ENCODE data around the gene TH. TPM values are rescaled to one million over a fixed set of nuclear protein-coding genes. Genes with fewer than 3 reads are reported as not detected.

The TH gene
- total and polyA plus RNA-seq, 4 donors: 0.99 to 8.8 (median 1.3) TPM

DNA sequence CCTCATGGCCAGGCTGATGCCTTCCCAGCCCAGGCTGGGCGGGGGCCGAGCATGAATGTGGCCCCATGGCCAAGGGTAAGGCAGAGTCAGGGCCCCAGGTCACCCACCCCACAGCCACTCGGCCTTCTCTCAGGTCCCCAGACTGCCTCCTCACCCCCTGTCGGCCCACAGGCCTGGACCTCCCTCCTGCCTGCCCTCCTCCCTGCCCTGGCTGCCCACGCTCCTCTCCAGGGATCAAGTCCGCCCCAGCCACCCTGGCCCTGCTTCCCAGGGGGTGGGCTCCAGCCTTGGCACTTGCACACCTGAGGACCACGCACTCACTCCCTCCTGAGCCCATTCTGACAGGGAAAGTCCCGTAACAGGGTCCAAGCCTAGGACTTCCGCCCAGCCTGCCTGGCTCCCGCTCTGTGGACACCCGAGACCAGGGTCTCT lies 37.8 kb upstream of the TH start:
- WGBS (ENCODE audit: insufficient coverage): 91% methylated on average over 9 of the region's 11 CpGs
- H3K9me3 ChIP-seq (ENCODE audit: control insufficient read depth, insufficient read depth, low read length): no peaks in the 10 kb centered on the region
- no peak overlapping the region for H3K27ac ChIP-seq (ENCODE audit: low read depth, low read length)
- no peaks in the 10 kb centered on the region for H3K36me3 ChIP-seq (ENCODE audit: control insufficient read depth, insufficient read depth, low read length)
- peaks cover 51% of the 10 kb centered on the region for H3K4me1 ChIP-seq (ENCODE audit: control insufficient read depth, insufficient read depth, low read length)
- H3K27me3 ChIP-seq (ENCODE audit: control insufficient read depth, insufficient read depth, low read length): peaks cover 3% of the 10 kb centered on the region
- no peak for DNase-seq (ENCODE audit: low read depth in 4 of 6, low spot score in 6 of 6)
- no peak overlapping the region for H3K4me3 ChIP-seq (ENCODE audit: low read depth, low read length)

DNA sequence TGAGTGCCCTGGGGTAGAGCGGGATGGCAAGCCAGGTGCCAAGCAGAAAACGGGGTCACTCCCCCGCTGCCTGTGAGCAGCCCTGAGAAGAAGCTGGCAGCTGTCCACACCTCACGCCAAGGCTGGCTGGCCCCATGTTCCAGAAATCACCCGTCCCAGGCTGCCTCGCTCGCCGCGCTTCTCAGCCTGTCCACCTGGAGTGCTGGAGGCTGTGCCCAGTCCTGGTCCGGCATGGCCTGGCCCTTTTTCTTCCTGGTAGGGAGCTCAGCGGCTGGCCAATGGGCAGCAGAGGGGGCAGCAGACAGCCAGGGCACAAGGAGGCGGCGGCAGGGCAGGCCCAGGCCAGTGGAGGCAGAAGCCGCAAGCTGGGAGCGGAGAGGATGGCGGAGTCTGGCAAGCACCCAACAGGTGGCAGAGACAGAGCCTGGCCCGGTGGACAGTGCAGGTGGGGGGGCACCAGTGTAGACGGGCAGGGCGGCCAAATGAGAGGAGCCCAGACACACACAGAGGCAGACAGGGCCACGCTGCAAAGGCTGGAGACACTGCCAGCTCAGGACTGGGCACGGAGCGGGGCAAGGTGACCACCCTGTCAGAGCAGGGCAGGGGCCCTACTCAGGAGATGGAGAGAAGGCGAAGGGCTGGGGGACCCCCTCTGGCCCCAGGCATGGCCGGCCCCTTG lies 37.2 kb upstream of the TH start:
- H3K9me3 ChIP-seq (ENCODE audit: control insufficient read depth, insufficient read depth, low read length): no peaks in the 10 kb centered on the region
- peak in 1 of 6 donors; percentile 23 for DNase-seq (ENCODE audit: low read depth in 4 of 6, low spot score in 6 of 6)
- H3K36me3 ChIP-seq (ENCODE audit: control insufficient read depth, insufficient read depth, low read length): no peaks in the 10 kb centered on the region
- H3K27ac ChIP-seq (ENCODE audit: low read depth, low read length): no peak overlapping the region
- peaks cover 49% of the 10 kb centered on the region for H3K4me1 ChIP-seq (ENCODE audit: control insufficient read depth, insufficient read depth, low read length)
- WGBS (ENCODE audit: insufficient coverage): 71% methylated on average over 24 of the region's 24 CpGs
- H3K27me3 ChIP-seq (ENCODE audit: control insufficient read depth, insufficient read depth, low read length): peaks cover 3% of the 10 kb centered on the region
- no peak overlapping the region for H3K4me3 ChIP-seq (ENCODE audit: low read depth, low read length)

DNA sequence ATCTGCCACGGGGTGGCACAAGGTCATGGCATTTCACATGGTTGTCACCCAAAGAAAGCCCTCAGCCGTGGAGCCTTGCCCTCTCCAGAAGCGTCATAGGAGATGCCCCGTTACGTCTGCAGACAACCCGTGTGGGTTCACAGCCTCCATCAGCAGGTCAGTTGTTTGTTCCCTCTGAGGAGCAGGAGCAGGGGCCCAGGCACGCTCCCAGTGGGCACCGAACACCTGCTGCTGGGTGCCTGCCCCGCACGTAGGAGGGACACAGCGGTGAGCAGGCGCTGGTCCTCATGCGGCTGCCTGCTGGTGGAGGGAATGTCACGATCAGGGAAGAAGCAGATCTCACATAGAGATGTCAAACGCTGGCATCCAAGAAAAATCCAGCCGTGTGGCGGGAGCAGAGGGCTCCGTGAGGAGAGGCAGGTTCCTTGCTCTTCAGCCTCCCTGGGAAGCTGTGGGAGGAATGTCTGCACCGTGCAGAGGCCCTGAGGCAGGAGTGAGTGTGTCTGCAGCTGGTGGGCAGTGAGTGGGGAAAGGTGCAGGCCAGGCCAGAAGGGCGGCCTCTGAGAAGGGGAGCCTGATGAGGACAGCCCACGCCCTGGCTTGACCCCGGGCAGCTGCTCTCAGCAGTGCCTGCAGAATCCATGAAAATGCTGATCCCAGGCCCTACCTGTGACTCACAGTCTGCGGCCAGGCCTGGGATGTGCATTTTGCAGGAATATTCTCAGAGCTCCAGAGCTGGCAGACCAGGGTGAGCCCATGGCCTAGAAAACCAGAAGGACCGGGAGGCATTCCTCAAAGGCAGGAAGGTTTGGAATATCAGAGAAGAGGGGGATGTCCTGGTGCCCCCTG lies 36.4 kb upstream of the TH start:
- Histone ChIP-seq H3K27ac (ENCODE audit: low read depth, low read length) (no peak overlapping the region), H3K36me3 (ENCODE audit: control insufficient read depth, insufficient read depth, low read length) (no peaks in the 10 kb centered on the region), H3K9me3 (ENCODE audit: control insufficient read depth, insufficient read depth, low read length) (no peaks in the 10 kb centered on the region), H3K27me3 (ENCODE audit: control insufficient read depth, insufficient read depth, low read length) (peaks cover 3% of the 10 kb centered on the region), H3K4me1 (ENCODE audit: control insufficient read depth, insufficient read depth, low read length) (peaks cover 46% of the 10 kb centered on the region), H3K4me3 (ENCODE audit: low read depth, low read length) (no peak overlapping the region)
- WGBS (ENCODE audit: insufficient coverage): 76% methylated on average over 22 of the region's 24 CpGs
- DNase-seq (ENCODE audit: low read depth in 4 of 6, low spot score in 6 of 6): no peak

GRCh38 chr11:2207212-2207611 lies 35.6 kb upstream of the TH start:
- Histone ChIP-seq H3K27me3 (ENCODE audit: control insufficient read depth, insufficient read depth, low read length) (peaks cover 3% of the 10 kb centered on the region), H3K27ac (ENCODE audit: low read depth, low read length) (no peak overlapping the region), H3K4me1 (ENCODE audit: control insufficient read depth, insufficient read depth, low read length) (peaks cover 38% of the 10 kb centered on the region), H3K36me3 (ENCODE audit: control insufficient read depth, insufficient read depth, low read length) (no peaks in the 10 kb centered on the region), H3K4me3 (ENCODE audit: low read depth, low read length) (no peak overlapping the region), H3K9me3 (ENCODE audit: control insufficient read depth, insufficient read depth, low read length) (no peaks in the 10 kb centered on the region)
- 94% methylated on average over 10 of the region's 11 CpGs for WGBS (ENCODE audit: insufficient coverage)
- no peak for DNase-seq (ENCODE audit: low read depth in 4 of 6, low spot score in 6 of 6)

- no peak for DNase-seq (ENCODE audit: low read depth in 4 of 6, low spot score in 6 of 6)
- no peaks in the 10 kb centered on the region for H3K36me3 ChIP-seq (ENCODE audit: control insufficient read depth, insufficient read depth, low read length)
These were observed 34.5 kb upstream of the TH start for GRCh38 chr11:2205981-2206690.

GRCh38 chr11:2205214-2205720 lies 33.7 kb upstream of the TH start:
- no peaks in the 10 kb centered on the region for H3K27me3 ChIP-seq (ENCODE audit: control insufficient read depth, insufficient read depth, low read length)
- 88% methylated on average over 1 of the region's 1 CpG for WGBS (ENCODE audit: insufficient coverage)
- DNase-seq (ENCODE audit: low read depth in 4 of 6, low spot score in 6 of 6): no peak

More at GRCh38 chr11:2205981-2206690, 34.5 kb upstream of the TH start:
- Histone ChIP-seq H3K9me3 (ENCODE audit: control insufficient read depth, insufficient read depth, low read length) (no peaks in the 10 kb centered on the region), H3K4me3 (ENCODE audit: low read depth, low read length) (no peak overlapping the region), H3K27me3 (ENCODE audit: control insufficient read depth, insufficient read depth, low read length) (peaks cover 3% of the 10 kb centered on the region), H3K4me1 (ENCODE audit: control insufficient read depth, insufficient read depth, low read length) (peaks cover 30% of the 10 kb centered on the region), H3K27ac (ENCODE audit: low read depth, low read length) (no peak overlapping the region)
- 82% methylated on average over 8 of the region's 12 CpGs for WGBS (ENCODE audit: insufficient coverage)

GRCh38 chr11:2204361-2205213 lies 33.0 kb upstream of the TH start:
- Histone ChIP-seq H3K27ac (ENCODE audit: low read depth, low read length) (no peak overlapping the region), H3K36me3 (ENCODE audit: control insufficient read depth, insufficient read depth, low read length) (no peaks in the 10 kb centered on the region), H3K4me1 (ENCODE audit: control insufficient read depth, insufficient read depth, low read length) (peaks cover 15% of the 10 kb centered on the region), H3K9me3 (ENCODE audit: control insufficient read depth, insufficient read depth, low read length) (no peaks in the 10 kb centered on the region), H3K4me3 (ENCODE audit: low read depth, low read length) (no peak overlapping the region), H3K27me3 (ENCODE audit: control insufficient read depth, insufficient read depth, low read length) (no peaks in the 10 kb centered on the region)
- 86% methylated on average over 18 of the region's 21 CpGs for WGBS (ENCODE audit: insufficient coverage)
- DNase-seq (ENCODE audit: low read depth in 4 of 6, low spot score in 6 of 6): no peak

More at GRCh38 chr11:2205214-2205720, 33.7 kb upstream of the TH start:
- H3K27ac ChIP-seq (ENCODE audit: low read depth, low read length): no peak overlapping the region
- H3K36me3 ChIP-seq (ENCODE audit: control insufficient read depth, insufficient read depth, low read length): no peaks in the 10 kb centered on the region
- H3K9me3 ChIP-seq (ENCODE audit: control insufficient read depth, insufficient read depth, low read length): no peaks in the 10 kb centered on the region
- H3K4me3 ChIP-seq (ENCODE audit: low read depth, low read length): no peak overlapping the region
- H3K4me1 ChIP-seq (ENCODE audit: control insufficient read depth, insufficient read depth, low read length): peaks cover 22% of the 10 kb centered on the region

GRCh38 chr11:2203440-2204259 lies 32.0 kb upstream of the TH start:
- Histone ChIP-seq H3K27me3 (ENCODE audit: control insufficient read depth, insufficient read depth, low read length) (no peaks in the 10 kb centered on the region), H3K36me3 (ENCODE audit: control insufficient read depth, insufficient read depth, low read length) (no peaks in the 10 kb centered on the region), H3K27ac (ENCODE audit: low read depth, low read length) (no peak overlapping the region), H3K4me1 (ENCODE audit: control insufficient read depth, insufficient read depth, low read length) (peaks cover 6% of the 10 kb centered on the region), H3K9me3 (ENCODE audit: control insufficient read depth, insufficient read depth, low read length) (no peaks in the 10 kb centered on the region), H3K4me3 (ENCODE audit: low read depth, low read length) (no peak overlapping the region)
- DNase-seq (ENCODE audit: low read depth in 4 of 6, low spot score in 6 of 6): no peak
- 79% methylated on average over 21 of the region's 23 CpGs for WGBS (ENCODE audit: insufficient coverage)

Data from spinal cord (tissue), 10 donors.